GM18526 (cell line): Measurements from ENCODE around the gene LNX1.

Experiments used
- POLR2A ChIP-seq: IDR thresholded peaks from 3 replicates; pipeline ENCODE4 v1.6.1; 2011; ENCODE audit not compliant: insufficient read length; ENCODE audit errors: extremely low read depth

The LNX1 gene

DNA sequence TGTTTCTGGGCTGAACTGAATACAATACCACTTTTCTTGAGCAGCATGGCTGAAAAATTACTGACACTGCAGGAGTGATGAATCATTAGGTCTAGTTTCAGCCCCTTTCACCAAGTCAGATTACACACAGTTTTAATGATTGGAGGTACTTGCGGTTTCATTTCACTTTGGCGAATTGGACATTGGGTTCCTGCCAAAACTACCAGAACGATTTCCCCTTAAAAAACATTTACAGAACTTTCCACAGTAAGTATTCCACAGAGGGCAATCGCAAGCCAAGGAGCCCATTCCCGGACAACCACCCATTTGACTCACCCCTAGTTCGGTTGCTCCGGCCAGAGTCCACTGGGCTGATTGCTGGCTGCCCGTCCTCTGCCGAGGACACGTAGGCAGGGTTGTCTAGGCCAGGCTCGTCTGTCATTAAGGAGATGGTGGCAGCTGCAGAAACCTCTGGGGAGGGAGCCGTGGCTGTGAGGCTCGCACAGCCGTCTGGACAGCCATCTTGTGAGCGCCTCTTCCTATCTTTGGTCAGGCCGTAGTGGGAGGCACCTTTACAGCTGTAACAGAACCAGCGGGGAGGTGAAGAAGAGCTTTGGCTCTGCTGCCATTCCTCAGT, 83.5 kb downstream of the LNX1 start:
- no peak for TF ChIP-seq POLR2A

DNA sequence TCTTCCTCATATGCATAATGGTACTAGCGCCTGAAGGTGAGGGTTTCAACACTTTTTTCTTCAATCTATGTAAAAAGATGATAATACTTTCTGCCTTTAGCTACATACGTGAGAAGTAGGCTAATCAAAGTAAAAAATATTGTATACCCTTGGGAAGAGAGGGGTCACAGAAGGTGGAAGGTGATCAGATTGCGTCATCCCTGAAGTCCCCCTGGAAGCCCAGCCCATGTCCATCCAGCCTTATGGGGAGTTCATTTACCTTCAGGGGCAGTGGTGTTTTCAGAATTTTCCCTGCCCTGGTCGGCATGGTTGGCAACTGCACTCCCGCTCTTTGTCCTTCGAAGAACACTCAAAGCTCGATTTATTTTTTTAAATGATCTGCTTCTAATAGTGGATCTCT, 84.2 kb downstream of the LNX1 start:
- TF ChIP-seq POLR2A, result no peak

DNA sequence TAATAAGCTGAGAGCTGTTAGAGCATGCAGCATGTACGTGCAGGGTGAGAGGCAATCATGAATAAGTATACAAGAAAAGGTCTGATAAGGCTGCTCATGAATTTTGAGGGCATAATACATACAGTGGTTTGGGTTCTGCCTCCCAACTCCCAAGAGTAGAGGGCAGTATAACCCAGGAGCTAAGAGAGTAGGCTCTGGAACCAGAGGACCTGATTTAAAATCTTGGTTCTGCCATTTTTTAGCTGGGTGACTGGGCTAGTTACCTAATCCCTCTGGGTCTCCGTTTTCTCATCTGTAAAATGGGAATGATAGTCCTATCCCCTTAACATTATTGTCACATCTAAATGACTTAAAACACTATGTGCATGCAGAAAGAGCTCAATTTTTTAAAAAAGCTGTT, 85.3 kb downstream of the LNX1 start:
- no peak for TF ChIP-seq POLR2A

DNA sequence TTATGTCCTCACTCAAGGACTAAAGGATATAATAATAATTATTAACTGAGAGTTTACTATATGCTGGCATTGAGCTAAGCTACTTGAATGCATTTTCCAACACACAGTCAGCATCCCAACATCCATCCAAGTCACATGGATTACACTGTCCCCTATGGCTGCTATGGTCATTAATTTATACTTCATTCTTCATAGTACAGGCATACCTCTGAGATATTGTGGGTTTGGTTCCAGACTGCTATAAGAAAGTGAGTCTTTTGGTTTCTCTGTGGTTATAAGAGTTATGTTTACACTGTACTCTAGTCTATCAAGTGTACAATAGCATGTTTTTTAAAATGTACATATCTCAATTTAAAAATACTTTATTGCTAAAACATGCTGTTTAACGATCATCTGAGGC, 89.2 kb downstream of the LNX1 start:
- no peak for TF ChIP-seq POLR2A

DNA sequence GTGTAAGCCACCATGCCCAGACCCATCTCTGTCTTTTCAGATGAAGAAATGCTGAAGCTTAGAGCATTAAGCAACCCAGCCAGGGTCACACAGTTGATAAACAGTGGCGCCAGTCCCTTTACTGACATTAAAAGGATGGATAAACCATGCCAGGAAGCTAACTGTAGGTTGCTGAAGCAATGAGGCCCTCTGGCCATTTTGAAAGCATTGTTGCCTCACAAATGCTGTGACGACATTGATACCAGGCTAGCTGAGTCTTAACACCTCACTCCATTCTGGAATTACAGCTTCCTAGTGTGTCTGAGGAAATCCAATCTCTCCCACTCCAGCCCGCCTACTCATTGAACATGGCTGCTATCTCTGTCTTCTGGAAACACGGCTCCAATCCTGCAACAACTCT, 89.7 kb downstream of the LNX1 start:
- TF ChIP-seq POLR2A, result no peak

DNA sequence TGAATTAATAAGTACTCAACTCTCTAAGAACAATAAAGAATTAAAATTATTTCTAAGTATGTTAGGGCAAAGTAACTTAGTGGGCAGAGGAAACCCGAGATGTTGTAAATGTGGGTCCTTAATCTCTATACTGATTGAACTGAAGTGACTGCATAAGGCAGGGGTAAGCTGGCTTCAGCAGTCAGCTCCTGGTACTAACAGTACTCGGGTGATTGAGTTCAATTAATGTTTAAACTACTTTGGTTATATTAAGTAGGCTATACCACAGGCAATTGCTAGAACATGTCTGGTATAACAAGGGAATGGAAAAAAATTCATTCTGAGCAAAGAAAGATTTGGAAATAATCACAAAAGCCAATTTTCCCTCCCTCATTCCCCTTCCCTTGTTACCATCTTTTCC, 90.7 kb downstream of the LNX1 start:
- no peak for TF ChIP-seq POLR2A

DNA sequence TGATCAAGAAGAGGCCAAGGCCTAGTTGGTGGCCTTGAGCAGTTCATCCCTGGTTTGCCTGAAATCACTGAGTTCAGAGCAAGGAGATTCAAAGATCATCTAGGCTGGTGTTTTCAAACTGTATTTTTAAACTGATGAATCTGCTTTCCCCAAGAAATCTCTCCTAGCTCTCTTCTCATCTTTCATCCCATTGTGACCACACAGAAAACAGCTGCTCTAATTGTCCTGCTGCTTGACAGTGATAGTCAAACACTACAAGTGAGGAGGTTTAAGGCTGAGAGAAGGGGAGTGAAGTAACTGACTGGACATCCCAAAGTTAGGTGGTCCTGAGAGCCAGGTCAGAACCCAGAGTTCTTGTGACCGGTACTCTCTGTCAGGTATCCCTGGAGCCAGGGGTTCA, 91.5 kb downstream of the LNX1 start:
- no peak for TF ChIP-seq POLR2A

DNA sequence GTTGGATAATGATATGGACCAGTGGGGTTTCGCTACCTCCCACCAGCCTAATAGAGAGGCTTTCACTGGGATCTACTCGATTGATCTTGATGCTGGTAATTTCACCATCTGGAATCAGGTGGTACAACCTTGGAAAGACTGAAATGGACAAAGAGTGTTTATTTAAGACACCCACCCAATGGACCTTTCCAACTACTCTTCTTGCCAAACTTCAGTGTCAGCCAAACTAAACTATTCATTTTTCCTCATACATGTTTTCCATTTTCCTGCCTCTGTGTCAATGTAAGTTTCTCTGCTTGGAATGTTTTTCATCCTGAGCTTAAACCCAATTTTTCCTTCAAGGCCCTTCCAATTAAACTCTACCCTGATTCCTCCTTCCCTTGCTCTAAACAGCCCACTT, 92.6 kb downstream of the LNX1 start:
- no peak for TF ChIP-seq POLR2A

DNA sequence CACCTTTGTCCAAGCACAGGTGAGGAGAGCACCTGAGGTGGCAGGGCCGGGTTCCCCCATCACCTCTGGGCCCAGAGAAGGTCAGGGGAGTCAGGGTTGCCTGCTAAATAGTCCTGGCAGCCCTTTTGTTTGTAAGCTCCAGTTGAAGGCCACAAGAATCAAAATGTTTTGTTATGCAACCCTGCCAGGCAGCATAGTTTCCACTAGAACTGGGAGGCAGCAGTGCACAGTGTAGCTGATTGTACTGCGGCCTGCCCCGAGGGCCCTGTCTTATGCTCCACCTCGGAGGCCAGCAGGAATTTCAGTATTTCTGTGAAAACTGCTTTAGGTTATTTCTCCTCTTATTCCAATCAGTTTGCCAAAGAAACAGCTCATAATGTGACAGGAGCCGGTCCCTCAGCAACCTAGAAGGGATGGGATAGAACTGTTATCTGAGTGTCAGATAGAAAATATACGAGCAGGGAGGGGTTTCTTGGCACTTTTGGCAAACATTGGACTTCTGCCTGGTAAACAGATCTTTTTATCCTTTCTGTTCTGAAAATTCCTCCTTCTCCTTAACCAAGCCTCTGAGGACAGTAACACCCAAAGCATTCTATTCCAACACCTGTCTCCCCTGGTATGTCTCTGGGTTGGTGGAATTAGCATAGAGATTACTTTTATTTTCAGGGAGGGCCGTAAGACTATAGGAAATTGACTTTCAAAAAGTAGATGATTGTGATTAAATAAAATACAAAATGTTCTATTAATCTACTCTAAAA, 93.6 kb downstream of the LNX1 start:
- TF ChIP-seq POLR2A, result no peak

DNA sequence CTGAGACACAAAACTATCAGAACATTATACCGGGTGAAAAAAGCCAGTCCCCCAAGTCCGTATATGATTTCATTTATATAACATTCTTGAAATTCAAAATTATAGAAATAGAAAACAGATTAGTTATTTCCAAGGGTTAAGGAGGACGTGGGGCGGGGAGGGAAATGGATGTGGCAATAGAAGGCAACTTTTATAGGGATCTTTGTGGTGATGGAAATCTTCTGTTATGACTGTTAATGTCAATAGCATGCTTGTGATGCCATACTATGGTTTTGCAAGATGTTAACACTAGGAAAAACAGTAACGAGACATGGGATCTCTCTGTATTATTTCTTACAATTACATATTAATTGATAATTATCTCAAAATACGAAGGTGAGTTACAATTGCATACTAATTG, 96.4 kb downstream of the LNX1 start:
- TF ChIP-seq POLR2A, result no peak

DNA sequence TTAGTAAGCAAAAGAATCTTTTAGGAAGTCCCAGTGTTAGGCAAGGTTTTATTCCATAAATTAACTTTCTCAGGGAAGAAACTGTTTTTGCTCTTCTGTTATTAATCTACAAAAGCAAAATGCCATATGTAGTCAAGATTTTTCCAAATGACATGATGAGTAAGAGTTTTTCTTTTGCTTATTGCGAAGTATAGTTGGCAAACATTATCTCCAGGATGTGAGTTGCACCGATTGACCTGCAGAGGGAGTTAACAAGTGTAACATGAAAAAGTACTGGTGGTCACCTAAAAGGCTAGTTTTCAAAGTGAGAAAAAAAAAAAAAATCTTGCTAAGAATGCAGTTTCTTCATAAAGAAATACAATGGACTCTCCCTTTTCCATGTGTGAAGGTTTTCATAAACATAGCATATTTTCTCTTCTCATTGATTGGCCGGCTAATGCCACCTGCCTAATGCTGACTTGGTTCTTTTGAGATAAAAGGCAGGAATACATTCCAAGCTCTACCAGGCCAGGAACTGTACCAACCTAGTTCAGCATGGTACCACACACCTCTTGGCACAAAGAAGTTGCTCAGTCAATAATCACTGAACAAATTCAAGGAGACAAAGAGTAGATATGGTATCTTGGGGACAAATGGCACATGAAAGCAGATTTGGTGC, 100.2 kb downstream of the LNX1 start:
- TF ChIP-seq POLR2A, result no peak

DNA sequence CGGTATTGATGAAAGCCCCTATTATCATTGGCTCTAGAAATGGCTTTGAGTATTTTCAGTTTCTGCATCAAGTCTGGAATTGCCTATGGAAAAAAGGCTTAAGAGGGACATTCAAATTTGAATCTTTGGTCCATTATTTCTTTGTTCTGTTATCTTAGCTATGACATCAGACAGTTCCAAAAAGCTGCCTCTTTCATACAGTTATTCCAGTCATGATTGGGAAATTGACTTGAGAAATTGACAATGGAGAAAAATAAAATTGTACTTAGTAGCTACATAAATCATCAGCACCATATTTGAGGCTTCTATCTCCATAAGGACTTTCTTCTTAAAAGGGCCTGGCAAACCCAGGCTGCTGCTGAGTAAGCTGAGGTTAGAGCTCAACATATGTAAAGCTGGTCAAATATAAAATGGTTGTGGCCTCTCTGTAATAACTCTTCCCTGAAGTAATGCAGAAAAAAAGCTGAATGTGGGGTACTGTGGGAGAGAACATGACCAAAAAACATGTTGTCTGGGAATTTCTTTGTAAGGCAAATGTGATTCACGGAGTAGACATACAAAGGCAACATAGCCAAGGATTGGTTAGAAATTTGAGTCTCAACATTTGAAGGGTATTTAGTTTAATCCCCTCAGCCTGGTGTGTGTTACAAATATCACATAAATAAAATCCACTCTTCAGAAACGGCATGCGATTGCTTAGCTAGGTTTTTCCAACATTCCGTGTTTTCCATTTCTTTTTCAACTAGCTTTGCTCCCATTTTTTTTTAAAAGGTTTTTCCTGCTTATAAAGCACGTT, 100.9 kb downstream of the LNX1 start:
- TF ChIP-seq POLR2A, result no peak

DNA sequence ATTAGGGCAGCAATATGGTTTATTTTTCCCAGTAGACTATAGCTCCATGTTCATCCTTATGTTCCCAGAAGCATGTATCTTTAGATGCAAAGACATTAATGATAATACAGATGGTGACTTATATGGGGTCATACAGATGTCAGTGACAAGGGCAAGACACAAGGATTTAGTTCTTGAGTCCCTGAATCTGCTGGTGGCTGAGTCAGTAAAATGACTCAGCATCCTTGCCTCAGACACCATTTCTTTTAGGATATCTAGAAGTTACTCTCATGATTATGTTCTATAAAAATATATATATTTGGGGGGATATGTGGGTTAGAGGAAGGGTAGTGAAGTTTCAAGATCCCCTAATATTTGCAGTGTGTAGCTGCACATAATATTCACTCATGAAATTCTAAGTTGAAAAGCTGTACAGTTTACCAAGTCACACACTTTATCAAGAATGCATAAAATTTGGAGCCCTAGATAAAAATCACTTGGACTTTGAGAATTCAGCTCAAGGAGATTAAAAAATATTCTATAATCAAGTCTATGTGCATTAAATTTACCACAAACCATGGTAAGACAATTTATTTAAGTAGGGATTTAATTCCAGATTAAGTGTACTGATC, 101.9 kb downstream of the LNX1 start:
- TF ChIP-seq POLR2A, result no peak

DNA sequence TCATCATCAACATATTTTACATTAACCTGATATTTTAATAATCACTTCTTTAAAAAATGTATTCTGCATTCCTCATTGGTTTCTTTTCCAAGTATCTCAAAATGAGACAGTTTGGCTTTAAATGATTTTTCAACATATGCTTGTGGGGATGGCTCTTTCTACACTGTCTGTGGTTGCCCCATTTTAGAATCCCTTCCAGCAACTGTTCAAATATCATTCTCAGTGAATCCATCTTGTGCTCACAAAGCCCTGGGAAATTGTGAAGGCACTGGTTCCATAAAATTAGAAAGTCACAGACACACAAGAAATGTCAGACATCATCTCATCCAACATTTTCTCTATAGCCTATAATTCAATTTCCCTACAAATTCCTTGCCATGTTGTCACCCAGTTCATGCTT, 103.5 kb downstream of the LNX1 start:
- no peak for TF ChIP-seq POLR2A

DNA sequence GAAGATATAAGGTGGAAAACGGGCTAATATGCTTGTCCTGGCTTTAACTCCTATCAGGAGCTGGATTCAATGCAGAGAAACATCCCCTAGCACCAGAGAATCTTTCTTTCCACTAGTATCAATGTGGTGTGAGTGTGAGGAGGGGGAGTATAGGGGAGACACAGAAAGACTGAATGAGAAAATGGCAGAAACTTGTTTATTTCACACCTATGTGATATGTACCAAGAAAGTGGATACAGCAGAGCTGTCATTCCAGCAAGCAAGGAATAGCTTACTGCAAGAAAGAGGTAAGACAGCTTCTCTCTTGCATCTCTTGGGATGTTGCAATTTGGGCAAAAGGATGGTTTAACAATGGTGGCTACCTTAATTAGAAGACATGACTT, 105.6 kb downstream of the LNX1 start:
- TF ChIP-seq POLR2A, result no peak
